Calu3 (cell line): ENCODE results near the gene ZNF648. TPM values are rescaled to one million over a fixed set of nuclear protein-coding genes. Genes with fewer than 3 reads are reported as not detected.
A peak's percentile ranks its signal among the peaks of the same experiment; 100 is the strongest.

ENCODE experiments used
- BruUV-seq: library from RNA; stranded (reverse); fragments of 400-500 nt; replicated peaks from 2 replicates; lab custom pipeline; 2021; lab: Mats Ljungman, UMichigan
- CTCF ChIA-PET: fragments of 300-600 bp; sonication (Branson Sonifier 250); formaldehyde crosslinking; loops from one replicate; lab custom pipeline; 2022; ENCODE audit warnings: antibody characterized with exemption; lab: Charles Lee
- DNase-seq: peaks from one replicate; pipeline ENCODE4 v3.0.0; 2022
- H3K27ac Mint-ChIP-seq: one replicate; pipeline ENCODE4 v1.8.0; 2022; ENCODE audit warnings: mixed read lengths; ENCODE audit not compliant: unreplicated experiment
- H3K27me3 Mint-ChIP-seq: one replicate; pipeline ENCODE4 v1.8.0; 2022; ENCODE audit warnings: mixed read lengths; ENCODE audit not compliant: unreplicated experiment
- H3K36me3 Mint-ChIP-seq: one replicate; pipeline ENCODE4 v1.8.0; 2022; ENCODE audit warnings: mild to moderate bottlenecking, moderate library complexity, mixed read lengths; ENCODE audit not compliant: insufficient read depth, unreplicated experiment
- H3K4me1 Mint-ChIP-seq: one replicate; pipeline ENCODE4 v1.8.0; 2022; ENCODE audit warnings: mild to moderate bottlenecking, low read depth, mixed read lengths; ENCODE audit not compliant: unreplicated experiment
- H3K4me3 Mint-ChIP-seq: one replicate; pipeline ENCODE4 v1.8.0; 2022; ENCODE audit warnings: mild to moderate bottlenecking, low read depth, moderate library complexity, mixed read lengths; ENCODE audit not compliant: unreplicated experiment
- H3K9me3 Mint-ChIP-seq: one replicate; pipeline ENCODE4 v1.8.0; 2022; ENCODE audit warnings: low read depth, mixed read lengths; ENCODE audit not compliant: unreplicated experiment
- intact Hi-C: fragments of 100-400 bp; cut with micrococcal nuclease; formaldehyde crosslinking; loops from one replicate; pipeline ENCODE4 v1.10.0; 2022; ENCODE audit not compliant: unreplicated experiment
- total RNA-seq: library from RNA; stranded (reverse); gene quantifications from 2 replicates; pipeline ENCODE4 v1.2.3, GENCODE V29; 2022
- TF ChIP-seq, protein P1 (sequence below): fragments of 200-600 bp; IDR thresholded peaks from one replicate; pipeline ENCODE4 v1.8.0; 2022; ENCODE audit warnings: antibody characterized with exemption; ENCODE audit not compliant: unreplicated experiment

The ZNF648 gene
- total RNA-seq, 1 experiment from 2014 or later = not detected

DNA sequence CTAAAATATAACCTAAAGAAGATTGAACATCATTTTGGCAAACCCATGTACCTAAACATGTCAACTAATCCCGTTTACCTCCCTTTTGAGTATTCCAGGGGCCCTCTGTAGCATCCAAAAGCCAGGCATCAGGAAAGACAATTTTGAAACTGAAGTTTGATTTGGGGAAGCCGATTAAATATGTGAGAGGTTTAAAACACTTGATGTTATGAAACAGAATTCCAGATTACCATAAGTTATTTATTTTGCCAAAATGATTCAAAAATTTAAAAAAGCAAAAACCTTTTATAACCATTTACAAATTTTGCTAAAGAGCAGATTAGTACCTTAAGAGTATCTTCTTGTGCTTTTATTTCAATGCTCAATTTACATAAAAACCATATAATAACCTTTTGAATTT lies 23.3 kb downstream of the ZNF648 start:
- Mint-ChIP-seq H3K27me3 (no peaks in the 10 kb centered on the region), H3K4me3 (no peak overlapping the region), H3K27ac (no peak overlapping the region), H3K36me3 (no peaks in the 10 kb centered on the region), H3K9me3 (peaks cover 2% of the 10 kb centered on the region), H3K4me1 (no peaks in the 10 kb centered on the region)
- TF ChIP-seq, protein P1, sequence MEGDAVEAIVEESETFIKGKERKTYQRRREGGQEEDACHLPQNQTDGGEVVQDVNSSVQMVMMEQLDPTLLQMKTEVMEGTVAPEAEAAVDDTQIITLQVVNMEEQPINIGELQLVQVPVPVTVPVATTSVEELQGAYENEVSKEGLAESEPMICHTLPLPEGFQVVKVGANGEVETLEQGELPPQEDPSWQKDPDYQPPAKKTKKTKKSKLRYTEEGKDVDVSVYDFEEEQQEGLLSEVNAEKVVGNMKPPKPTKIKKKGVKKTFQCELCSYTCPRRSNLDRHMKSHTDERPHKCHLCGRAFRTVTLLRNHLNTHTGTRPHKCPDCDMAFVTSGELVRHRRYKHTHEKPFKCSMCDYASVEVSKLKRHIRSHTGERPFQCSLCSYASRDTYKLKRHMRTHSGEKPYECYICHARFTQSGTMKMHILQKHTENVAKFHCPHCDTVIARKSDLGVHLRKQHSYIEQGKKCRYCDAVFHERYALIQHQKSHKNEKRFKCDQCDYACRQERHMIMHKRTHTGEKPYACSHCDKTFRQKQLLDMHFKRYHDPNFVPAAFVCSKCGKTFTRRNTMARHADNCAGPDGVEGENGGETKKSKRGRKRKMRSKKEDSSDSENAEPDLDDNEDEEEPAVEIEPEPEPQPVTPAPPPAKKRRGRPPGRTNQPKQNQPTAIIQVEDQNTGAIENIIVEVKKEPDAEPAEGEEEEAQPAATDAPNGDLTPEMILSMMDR = no peak
- no TSS peak for BruUV-seq
- intact Hi-C loops = no loop called here
- DNase-seq = no peak
- CTCF ChIA-PET = no interaction called here

DNA sequence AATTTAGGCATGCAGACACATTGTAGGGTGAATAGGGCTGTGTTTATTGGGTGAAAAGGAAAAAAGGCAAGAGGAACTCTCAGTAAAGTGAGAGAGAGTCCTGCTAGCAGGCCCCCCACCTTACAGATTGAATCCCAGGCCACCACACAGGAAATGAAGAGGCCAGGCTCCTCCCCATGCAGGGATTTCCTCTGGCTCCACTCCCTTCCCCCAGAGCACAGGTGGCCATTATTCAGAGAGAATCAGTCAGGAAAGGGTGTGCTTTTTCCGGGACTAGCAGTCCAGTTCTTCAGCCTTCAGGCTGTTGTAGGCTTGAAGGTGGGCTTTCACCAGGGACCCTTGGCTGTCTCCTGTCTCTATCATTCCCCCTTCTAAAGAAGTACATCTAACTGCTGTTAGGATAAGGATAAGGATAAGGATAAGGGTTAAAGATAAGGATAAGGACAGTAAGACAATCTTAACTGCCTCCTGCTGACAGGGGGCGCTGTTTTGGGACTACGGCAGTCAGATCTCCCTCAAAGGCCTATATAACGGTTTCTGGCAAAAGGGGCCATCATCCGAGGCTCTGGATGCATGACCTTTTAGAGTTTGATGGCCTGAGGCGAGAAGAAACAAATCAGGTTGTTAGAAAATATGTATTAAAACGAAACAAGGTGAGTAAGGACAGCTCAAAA lies 26.3 kb downstream of the ZNF648 start:
- intact Hi-C loops = no loop called here

DNA sequence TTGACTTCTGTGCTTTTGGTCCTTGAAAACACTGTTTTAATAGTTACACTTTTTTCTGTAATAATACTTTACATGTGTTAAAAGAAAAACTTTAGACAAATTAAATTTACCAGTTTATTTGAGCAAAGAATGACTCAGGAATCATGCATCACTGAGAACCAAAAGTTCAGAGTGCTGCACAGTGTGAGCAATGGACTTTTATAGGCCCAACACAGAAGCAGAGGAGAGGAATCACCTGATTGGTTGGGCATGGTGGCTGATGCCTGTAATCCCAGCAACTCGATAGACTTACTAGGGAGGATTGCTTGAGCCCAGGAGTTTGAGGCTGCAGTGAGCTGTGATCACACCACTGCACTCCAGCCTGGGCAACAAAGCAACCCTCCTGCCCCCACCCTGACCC lies 29.3 kb downstream of the ZNF648 start:
- Mint-ChIP-seq H3K4me1 (peaks cover 13% of the 10 kb centered on the region), H3K4me3 (no peak overlapping the region), H3K27me3 (no peaks in the 10 kb centered on the region), H3K36me3 (peaks cover 17% of the 10 kb centered on the region), H3K27ac (no peak overlapping the region), H3K9me3 (no peaks in the 10 kb centered on the region)
- TF ChIP-seq, protein P1 = no peak
- no TSS peak for BruUV-seq
- no peak for DNase-seq
- CTCF ChIA-PET = no interaction called here
- intact Hi-C loops = no loop called here

More for the DNA sequence above, 26.3 kb downstream of the ZNF648 start:
- Mint-ChIP-seq H3K4me3 (no peak overlapping the region), H3K27ac (no peak overlapping the region), H3K36me3 (peaks cover under 1% of the 10 kb centered on the region), H3K9me3 (peaks cover 2% of the 10 kb centered on the region), H3K27me3 (no peaks in the 10 kb centered on the region), H3K4me1 (no peaks in the 10 kb centered on the region)
- TF ChIP-seq, protein P1 = no peak
- no TSS peak for BruUV-seq
- DNase-seq = no peak
- CTCF ChIA-PET = no interaction called here

DNA sequence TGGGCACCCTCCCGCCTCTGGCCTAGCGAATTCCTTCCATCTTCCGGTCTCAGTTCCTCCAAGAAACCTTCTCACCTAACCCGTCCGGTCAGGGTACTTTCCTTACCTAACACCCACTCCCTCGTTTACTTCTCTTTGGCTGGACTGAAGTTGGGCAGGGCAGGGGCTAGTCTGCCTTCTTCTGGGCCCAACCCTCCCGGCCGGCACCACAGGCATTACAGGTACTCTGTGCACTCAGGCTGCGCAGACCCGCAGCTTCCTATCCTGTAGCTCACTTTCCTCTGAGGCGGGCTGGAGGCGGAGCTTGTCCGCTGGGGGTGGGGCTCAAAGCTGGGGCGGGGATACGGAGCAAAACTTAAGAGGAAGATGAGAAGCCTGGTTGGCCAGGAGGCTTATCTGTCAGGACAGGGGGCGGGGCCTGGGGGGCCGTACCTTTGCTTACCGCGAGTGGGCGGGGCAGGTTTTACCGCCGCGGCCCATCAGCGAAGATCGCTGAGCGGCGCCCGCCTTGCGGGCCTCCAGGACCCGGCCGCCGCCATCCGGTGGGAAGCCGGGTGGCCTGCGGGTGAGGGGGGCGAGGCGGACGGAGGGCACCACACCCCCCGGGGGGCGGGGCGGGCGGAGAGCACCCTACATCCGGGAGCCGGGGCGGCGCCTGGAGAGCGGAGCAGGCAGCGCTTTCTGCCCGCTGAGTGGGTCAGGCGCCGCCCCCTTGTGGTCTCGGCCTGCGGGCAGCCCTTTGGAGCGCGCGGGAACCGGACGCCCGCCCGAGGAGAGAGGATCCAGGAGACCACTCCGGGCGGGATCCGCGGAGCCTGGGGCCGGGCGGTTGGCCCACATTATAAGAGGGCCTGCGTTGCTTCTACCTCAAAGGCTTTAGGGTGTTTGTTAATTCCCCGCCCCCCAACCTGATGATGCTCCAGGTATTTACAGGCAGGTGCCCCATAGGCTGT lies 31.9 kb downstream of the ZNF648 start:
- BruUV-seq = no TSS peak
- peak overlapping the region; percentile 78 for H3K4me3 Mint-ChIP-seq

More for the DNA sequence above, 31.9 kb downstream of the ZNF648 start:
- TF ChIP-seq, protein P1 = peak; percentile 71
- no peaks in the 10 kb centered on the region for H3K9me3 Mint-ChIP-seq
- DNase-seq = peak; percentile 99
- CTCF ChIA-PET = interaction anchor here (0.6 to 1.4 kb wide), 6 partner anchors 22 to 167 kb away, joined by 3 to 4 read pairs (median 3); no protein-coding TSS in a partner anchor
- peak overlapping the region; percentile 83 for H3K27ac Mint-ChIP-seq
- peaks cover 17% of the 10 kb centered on the region for H3K36me3 Mint-ChIP-seq
- intact Hi-C loops = no loop called here
- no peaks in the 10 kb centered on the region for H3K27me3 Mint-ChIP-seq
- H3K4me1 Mint-ChIP-seq = peaks cover 13% of the 10 kb centered on the region
